ENCODE results near the gene E2F2. TPM values are rescaled to one million over a fixed set of nuclear protein-coding genes. Genes with fewer than 3 reads are reported as not detected.

E2F2 gene
- total RNA-seq, 1 donor from 2014 or later, result under 0.01 TPM

- FAIRE-seq (no peak), DNase-seq (ENCODE audit: low read depth) (no peak)
- H3K4me3 ChIP-seq (ENCODE audit: low read depth, low read length), result no peak overlapping the region
- no peaks in the 10 kb centered on the region for H3K27me3 ChIP-seq (ENCODE audit: control insufficient read depth, insufficient read depth, low read length)
- H3K36me3 ChIP-seq (ENCODE audit: control insufficient read depth, insufficient read depth, low read length), result no peaks in the 10 kb centered on the region
- TF ChIP-seq CTCF (IDR thresholded peaks at IDR 0.05; ENCODE audit: insufficient read depth, low read length, severe bottlenecking), result no peak
Measured at GRCh38 chr1:23462766-23463165, 68.3 kb downstream of the E2F2 start.

GRCh38 chr1:23461050-23461449 lies 70.0 kb downstream of the E2F2 start:
- Histone ChIP-seq H3K36me3 (ENCODE audit: control insufficient read depth, insufficient read depth, low read length) (no peaks in the 10 kb centered on the region), H3K4me3 (ENCODE audit: low read depth, low read length) (no peak overlapping the region), H3K27me3 (ENCODE audit: control insufficient read depth, insufficient read depth, low read length) (no peaks in the 10 kb centered on the region)
- no peak for FAIRE-seq
- no peak for DNase-seq (ENCODE audit: low read depth)
- no peak for TF ChIP-seq CTCF (IDR thresholded peaks at IDR 0.05; ENCODE audit: insufficient read depth, low read length, severe bottlenecking)

- FAIRE-seq, result no peak
- TF ChIP-seq CTCF (IDR thresholded peaks at IDR 0.05; ENCODE audit: insufficient read depth, low read length, severe bottlenecking), result no peak
- DNase-seq (ENCODE audit: low read depth), result peak; percentile 84
- H3K36me3 ChIP-seq (ENCODE audit: control insufficient read depth, insufficient read depth, low read length), result no peaks in the 10 kb centered on the region
- H3K4me3 ChIP-seq (ENCODE audit: low read depth, low read length), result no peak overlapping the region
- no peaks in the 10 kb centered on the region for H3K27me3 ChIP-seq (ENCODE audit: control insufficient read depth, insufficient read depth, low read length)
Measured at GRCh38 chr1:23460519-23460918, 70.5 kb downstream of the E2F2 start.

- no peak for TF ChIP-seq CTCF (IDR thresholded peaks at IDR 0.05; ENCODE audit: insufficient read depth, low read length, severe bottlenecking)
- peaks cover 2% of the 10 kb centered on the region for H3K27me3 ChIP-seq (ENCODE audit: control insufficient read depth, insufficient read depth, low read length)
- no peak overlapping the region for H3K4me3 ChIP-seq (ENCODE audit: low read depth, low read length)
- no peaks in the 10 kb centered on the region for H3K36me3 ChIP-seq (ENCODE audit: control insufficient read depth, insufficient read depth, low read length)
- FAIRE-seq (no peak), DNase-seq (ENCODE audit: low read depth) (no peak)
Measured at GRCh38 chr1:23459338-23459757, 71.7 kb downstream of the E2F2 start.

Other genes with a start within 250 kb of the E2F2 start
- gene HNRNPR, start 186.9 kb downstream of the E2F2 start, total RNA-seq, result 70.8 and 84.0 TPM in 2 replicates
- 29.0 and 35.7 TPM in 2 replicates for gene ZNF436, start 161.4 kb downstream of the E2F2 start, total RNA-seq
- 6.6 and 10.5 TPM in 2 replicates for gene TCEA3, start 106.5 kb downstream of the E2F2 start, total RNA-seq
- gene ASAP3, start 47.1 kb downstream of the E2F2 start, total RNA-seq, result 1.8 and 21.4 TPM in 2 replicates
- gene ID3, start 28.3 kb upstream of the E2F2 start, total RNA-seq, result 36.5 and 47.4 TPM in 2 replicates
- 1,896 and 1,988 TPM in 2 replicates for gene RPL11, start 160.6 kb upstream of the E2F2 start, total RNA-seq
- gene ELOA, start 212.2 kb upstream of the E2F2 start, total RNA-seq, result 16.8 and 19.6 TPM in 2 replicates
- gene PITHD1, start 247.2 kb upstream of the E2F2 start, total RNA-seq, result 54.2 and 66.1 TPM in 2 replicates

Measured in bronchial epithelial cell (primary cell).